ENCODE data around the gene ADRA2C. TPM values are rescaled to one million over a fixed set of nuclear protein-coding genes. Genes with fewer than 3 reads are reported as not detected.

The ADRA2C gene
- total RNA-seq, 6 experiments from 2014 or later, result 0.17 to 0.81 (median 0.65) TPM; not detected in 1

GRCh38 chr4:3750334-3750733 is 15.9 kb upstream of the ADRA2C start:
- H3K36me3 ChIP-seq, result no peaks in the 10 kb centered on the region
- H3K9me3 ChIP-seq, result no peaks in the 10 kb centered on the region
- no peaks in the 10 kb centered on the region for H3K4me1 ChIP-seq
- no peak overlapping the region for H3K27ac ChIP-seq
- H3K4me3 ChIP-seq, result no peak overlapping the region
- WGBS (ENCODE audit: insufficient coverage, low coverage, low lambda C conversion rate, missing lambda C conversion rate), result 60% methylated on average over 1 of the region's 11 CpGs
- DNase-seq, result no peak
- no peaks in the 10 kb centered on the region for H3K27me3 ChIP-seq
- ATAC-seq, result no peak
- intact Hi-C loops (cut with DNase I), result no loop called here
- TF ChIP-seq CTCF (IDR thresholded peaks at IDR 0.05) (no peak), POLR2A (IDR thresholded peaks at IDR 0.05) (no peak)

- TF ChIP-seq CTCF (IDR thresholded peaks at IDR 0.05) (no peak), POLR2A (IDR thresholded peaks at IDR 0.05) (no peak)
- Histone ChIP-seq H3K36me3 (no peaks in the 10 kb centered on the region), H3K27me3 (no peaks in the 10 kb centered on the region), H3K4me1 (no peaks in the 10 kb centered on the region), H3K27ac (no peak overlapping the region), H3K4me3 (no peak overlapping the region), H3K9me3 (no peaks in the 10 kb centered on the region)
- intact Hi-C loops (cut with DNase I), result no loop called here
- ATAC-seq, result no peak
- no peak for DNase-seq
- 46% methylated on average over 4 of the region's 9 CpGs for WGBS (ENCODE audit: insufficient coverage, low coverage, low lambda C conversion rate, missing lambda C conversion rate)
Observed at GRCh38 chr4:3752022-3752421, 14.2 kb upstream of the ADRA2C start.

- no peak overlapping the region for H3K27ac ChIP-seq
Observed at GRCh38 chr4:3753726-3754412, 12.3 kb upstream of the ADRA2C start.

GRCh38 chr4:3756343-3757059 is 9.7 kb upstream of the ADRA2C start:
- Histone ChIP-seq H3K4me3 (no peak overlapping the region), H3K36me3 (no peaks in the 10 kb centered on the region), H3K9me3 (no peaks in the 10 kb centered on the region), H3K27ac (no peak overlapping the region), H3K27me3 (no peaks in the 10 kb centered on the region), H3K4me1 (no peaks in the 10 kb centered on the region)
- no peak for DNase-seq
- intact Hi-C loops (cut with DNase I), result no loop called here
- no peak for ATAC-seq
- 57% methylated on average over 6 of the region's 12 CpGs for WGBS (ENCODE audit: insufficient coverage, low coverage, low lambda C conversion rate, missing lambda C conversion rate)
- TF ChIP-seq POLR2A (IDR thresholded peaks at IDR 0.05), result no peak
- no peak for TF ChIP-seq CTCF (IDR thresholded peaks at IDR 0.05)

More at GRCh38 chr4:3753726-3754412, 12.3 kb upstream of the ADRA2C start:
- no peaks in the 10 kb centered on the region for H3K36me3 ChIP-seq
- H3K9me3 ChIP-seq, result no peaks in the 10 kb centered on the region
- H3K4me3 ChIP-seq, result no peak overlapping the region
- 45% methylated on average over 7 of the region's 19 CpGs for WGBS (ENCODE audit: insufficient coverage, low coverage, low lambda C conversion rate, missing lambda C conversion rate)
- no peak for DNase-seq
- intact Hi-C loops (cut with DNase I), result no loop called here
- no peaks in the 10 kb centered on the region for H3K27me3 ChIP-seq
- no peak for ATAC-seq
- no peak for TF ChIP-seq POLR2A (IDR thresholded peaks at IDR 0.05)
- TF ChIP-seq CTCF (IDR thresholded peaks at IDR 0.05), result no peak
- no peaks in the 10 kb centered on the region for H3K4me1 ChIP-seq

Measured in right lobe of liver (tissue), 6 donors.